OCI-LY3 (cell line): ENCODE data around the gene SLC24A5.

Source experiments
- H2AFZ ChIP-seq: fragments of 200-600, 300-600 bp; shearing (Covaris generic); 2 replicates; pipeline ENCODE4 v1.6.0; 2014; ENCODE audit warnings: antibody characterized with exemption, low read depth, low read length
- H3K27ac ChIP-seq: fragments of 200-600, 300-600 bp; sonication (generic); 2 replicates; pipeline ENCODE4 v1.5.1; 2014; ENCODE audit warnings: mild to moderate bottlenecking, low read length, moderate library complexity, mixed read lengths
- H3K27me3 ChIP-seq: fragments of 200-600, 300-600 bp; sonication (generic); 2 replicates; pipeline ENCODE4 v1.6.1; 2014; ENCODE audit warnings: low read depth, low read length, mixed read lengths
- H3K36me3 ChIP-seq: fragments of 200-600, 300-600 bp; sonication (generic); replicated peaks from 2 replicates; pipeline ENCODE3; 2014; ENCODE audit warnings: low read depth, low read length, mixed read lengths
- H3K4me1 ChIP-seq: fragments of 300-600, 200-600 bp; sonication (generic); 2 replicates; pipeline ENCODE4 v1.6.1; 2014; ENCODE audit warnings: low read length, mixed read lengths
- H3K4me2 ChIP-seq: fragments of 200-600, 300-600 bp; sonication (generic); 2 replicates; pipeline ENCODE4 v1.6.1; 2014; ENCODE audit warnings: low read length, mixed read lengths
- H3K4me3 ChIP-seq: fragments of 300-600, 200-600 bp; sonication (generic); 2 replicates; pipeline ENCODE4 v1.5.1; 2014; ENCODE audit warnings: antibody characterized with exemption, mild to moderate bottlenecking, low read length, moderate library complexity
- H3K79me2 ChIP-seq: fragments of 300-600, 200-600 bp; shearing (Covaris generic); 2 replicates; pipeline ENCODE4 v1.6.1; 2014; ENCODE audit warnings: mild to moderate bottlenecking, low read length, mixed read lengths
- H3K9ac ChIP-seq: fragments of 300-600, 200-600 bp; shearing (Covaris generic); 2 replicates; pipeline ENCODE4 v1.6.0; 2014; ENCODE audit warnings: mild to moderate bottlenecking, low read length, moderate library complexity
- H3K9me3 ChIP-seq: fragments of 200-600, 300-600 bp; shearing (Covaris generic); 2 replicates; pipeline ENCODE4 v1.6.1; 2014; ENCODE audit warnings: low read length, mixed read lengths; ENCODE audit not compliant: insufficient read depth
- H4K20me1 ChIP-seq: fragments of 200-600, 300-600 bp; sonication (generic); 2 replicates; pipeline ENCODE4 v1.6.1; 2016; ENCODE audit warnings: low read length, mixed read lengths; ENCODE audit not compliant: insufficient read depth
- EZH2phosphoT487 ChIP-seq: fragments of 200-600 bp; shearing (Covaris generic); IDR thresholded peaks from 2 replicates; pipeline ENCODE4 v1.6.1; 2018; ENCODE audit warnings: antibody characterized with exemption, mixed run types, low read depth
- TF ChIP-seq, protein P1 (sequence below): fragments of 200-600, 300-600 bp; sonication (generic); IDR thresholded peaks from 2 replicates; pipeline ENCODE4 v1.5.1; 2014; ENCODE audit warnings: antibody characterized with exemption, low read length, low read depth

Gene SLC24A5

DNA sequence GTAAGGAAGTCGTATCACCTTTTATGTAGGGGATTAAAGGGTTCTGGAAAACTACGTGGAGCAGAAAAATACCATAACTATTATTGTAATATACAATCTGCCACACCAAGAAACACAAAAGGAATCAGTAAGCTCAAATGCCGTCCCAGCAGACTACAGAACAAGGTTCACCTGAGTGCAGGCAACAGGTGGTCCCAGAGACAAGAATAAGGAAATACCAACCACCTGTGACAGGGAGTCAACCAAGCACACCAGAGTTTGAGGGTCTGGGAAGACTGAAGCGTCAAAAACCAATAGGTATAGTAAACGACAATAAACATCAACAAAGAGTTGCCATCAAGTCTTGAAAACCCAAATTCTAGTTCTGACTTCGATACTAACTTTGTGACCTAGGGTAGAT lies 12.1 kb downstream of the SLC24A5 start:
- no peaks in the 10 kb centered on the region for H3K9me3 ChIP-seq
- H3K4me3 ChIP-seq: no peak overlapping the region
- no peaks in the 10 kb centered on the region for H3K79me2 ChIP-seq
- TF ChIP-seq EZH2phosphoT487: no peak
- TF ChIP-seq, protein P1, sequence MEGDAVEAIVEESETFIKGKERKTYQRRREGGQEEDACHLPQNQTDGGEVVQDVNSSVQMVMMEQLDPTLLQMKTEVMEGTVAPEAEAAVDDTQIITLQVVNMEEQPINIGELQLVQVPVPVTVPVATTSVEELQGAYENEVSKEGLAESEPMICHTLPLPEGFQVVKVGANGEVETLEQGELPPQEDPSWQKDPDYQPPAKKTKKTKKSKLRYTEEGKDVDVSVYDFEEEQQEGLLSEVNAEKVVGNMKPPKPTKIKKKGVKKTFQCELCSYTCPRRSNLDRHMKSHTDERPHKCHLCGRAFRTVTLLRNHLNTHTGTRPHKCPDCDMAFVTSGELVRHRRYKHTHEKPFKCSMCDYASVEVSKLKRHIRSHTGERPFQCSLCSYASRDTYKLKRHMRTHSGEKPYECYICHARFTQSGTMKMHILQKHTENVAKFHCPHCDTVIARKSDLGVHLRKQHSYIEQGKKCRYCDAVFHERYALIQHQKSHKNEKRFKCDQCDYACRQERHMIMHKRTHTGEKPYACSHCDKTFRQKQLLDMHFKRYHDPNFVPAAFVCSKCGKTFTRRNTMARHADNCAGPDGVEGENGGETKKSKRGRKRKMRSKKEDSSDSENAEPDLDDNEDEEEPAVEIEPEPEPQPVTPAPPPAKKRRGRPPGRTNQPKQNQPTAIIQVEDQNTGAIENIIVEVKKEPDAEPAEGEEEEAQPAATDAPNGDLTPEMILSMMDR: no peak
- peaks cover 3% of the 10 kb centered on the region for H3K36me3 ChIP-seq
- no peaks in the 10 kb centered on the region for H3K27me3 ChIP-seq
- H3K4me1 ChIP-seq: peaks cover 19% of the 10 kb centered on the region
- H3K27ac ChIP-seq: no peak overlapping the region
- H2AFZ ChIP-seq: no peak overlapping the region
- H3K4me2 ChIP-seq: peak overlapping the region; percentile 17; the same call in 1 of the 2 replicates
- H4K20me1 ChIP-seq: no peaks in the 10 kb centered on the region
- H3K9ac ChIP-seq: no peak overlapping the region

DNA sequence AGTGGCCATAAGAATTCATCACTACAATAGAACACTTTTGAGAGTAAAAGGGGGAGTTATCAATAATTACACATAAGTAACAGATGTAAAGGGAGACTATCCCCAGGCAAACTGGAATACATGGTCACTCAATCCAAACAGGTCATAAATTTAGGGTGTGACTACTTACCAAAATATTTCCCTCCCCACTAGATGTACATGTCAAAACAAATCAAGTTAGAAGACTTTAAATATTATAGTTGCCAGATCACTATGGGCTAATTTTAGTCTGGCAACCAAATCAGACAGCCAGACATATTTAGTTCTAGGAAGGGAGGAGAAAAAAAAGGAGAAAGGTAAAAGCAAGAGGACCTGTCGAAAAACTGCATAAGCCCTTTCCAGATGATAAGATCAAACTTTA lies 23.1 kb downstream of the SLC24A5 start:
- Histone ChIP-seq H3K27me3 (no peaks in the 10 kb centered on the region), H3K4me3 (no peak overlapping the region), H3K4me1 (peaks cover 13% of the 10 kb centered on the region), H3K9me3 (no peaks in the 10 kb centered on the region), H3K36me3 (peaks cover 5% of the 10 kb centered on the region), H3K9ac (no peak overlapping the region), H3K4me2 (no peak overlapping the region), H3K79me2 (no peaks in the 10 kb centered on the region), H3K27ac (no peak overlapping the region), H4K20me1 (no peaks in the 10 kb centered on the region), H2AFZ (no peak overlapping the region)
- TF ChIP-seq, protein P1: no peak
- no peak for TF ChIP-seq EZH2phosphoT487

DNA sequence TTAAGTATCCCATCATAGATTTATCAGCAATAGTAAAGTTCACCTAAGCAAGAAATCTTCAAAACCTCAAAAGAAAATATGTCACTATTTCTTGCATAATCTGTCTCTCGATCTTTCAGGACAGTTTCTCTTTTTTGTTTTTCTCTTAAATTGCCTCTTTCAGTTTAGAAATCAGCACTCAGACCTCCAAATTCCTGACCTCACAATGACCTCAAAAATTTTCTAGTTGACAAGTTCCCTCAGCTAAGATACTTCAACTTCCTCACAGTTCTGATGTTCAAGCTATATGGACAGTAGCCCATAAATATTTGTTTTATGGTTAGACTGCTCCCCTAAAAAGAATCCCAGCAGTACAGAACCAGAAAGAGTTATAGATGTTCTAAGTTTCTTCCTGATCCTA lies 24.1 kb downstream of the SLC24A5 start:
- H3K36me3 ChIP-seq: peaks cover 5% of the 10 kb centered on the region
- no peak overlapping the region for H3K4me3 ChIP-seq
- H3K79me2 ChIP-seq: no peaks in the 10 kb centered on the region
- no peak overlapping the region for H3K27ac ChIP-seq
- no peak overlapping the region for H2AFZ ChIP-seq
- H4K20me1 ChIP-seq: no peaks in the 10 kb centered on the region
- peaks cover 13% of the 10 kb centered on the region for H3K4me1 ChIP-seq
- H3K9ac ChIP-seq: no peak overlapping the region
- H3K4me2 ChIP-seq: peak overlapping the region; percentile 20
- TF ChIP-seq EZH2phosphoT487: no peak
- TF ChIP-seq, protein P1: no peak
- H3K9me3 ChIP-seq: no peaks in the 10 kb centered on the region
- no peaks in the 10 kb centered on the region for H3K27me3 ChIP-seq

DNA sequence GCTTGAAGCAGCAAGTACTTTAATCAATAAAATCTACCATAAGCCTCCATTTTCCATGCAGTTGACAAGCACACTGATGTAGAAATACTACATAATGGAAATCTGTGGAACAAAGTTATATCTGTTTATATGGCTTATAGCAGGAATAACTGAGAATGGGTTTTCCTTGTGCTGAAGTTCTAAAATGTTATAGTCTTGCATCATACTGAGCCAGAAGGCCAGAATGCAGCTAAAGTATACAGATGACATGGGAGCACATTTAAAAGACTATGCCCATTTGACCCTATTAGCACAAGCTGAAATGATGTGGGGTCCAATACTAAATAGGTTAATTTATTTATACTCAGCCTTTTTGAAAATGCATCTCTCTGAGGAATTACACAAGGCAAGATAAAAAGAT lies 25.1 kb downstream of the SLC24A5 start:
- peaks cover 13% of the 10 kb centered on the region for H3K4me1 ChIP-seq
- no peak overlapping the region for H3K4me2 ChIP-seq
- peaks cover 5% of the 10 kb centered on the region for H3K36me3 ChIP-seq

More for the DNA sequence above, 25.1 kb downstream of the SLC24A5 start:
- Histone ChIP-seq H3K9ac (no peak overlapping the region), H3K27ac (no peak overlapping the region), H2AFZ (no peak overlapping the region), H3K27me3 (no peaks in the 10 kb centered on the region), H3K4me3 (no peak overlapping the region), H3K9me3 (no peaks in the 10 kb centered on the region), H4K20me1 (no peaks in the 10 kb centered on the region), H3K79me2 (no peaks in the 10 kb centered on the region)
- TF ChIP-seq, protein P1: no peak
- no peak for TF ChIP-seq EZH2phosphoT487
